ENCODE measurements around the gene NDN.

NDN gene

DNA sequence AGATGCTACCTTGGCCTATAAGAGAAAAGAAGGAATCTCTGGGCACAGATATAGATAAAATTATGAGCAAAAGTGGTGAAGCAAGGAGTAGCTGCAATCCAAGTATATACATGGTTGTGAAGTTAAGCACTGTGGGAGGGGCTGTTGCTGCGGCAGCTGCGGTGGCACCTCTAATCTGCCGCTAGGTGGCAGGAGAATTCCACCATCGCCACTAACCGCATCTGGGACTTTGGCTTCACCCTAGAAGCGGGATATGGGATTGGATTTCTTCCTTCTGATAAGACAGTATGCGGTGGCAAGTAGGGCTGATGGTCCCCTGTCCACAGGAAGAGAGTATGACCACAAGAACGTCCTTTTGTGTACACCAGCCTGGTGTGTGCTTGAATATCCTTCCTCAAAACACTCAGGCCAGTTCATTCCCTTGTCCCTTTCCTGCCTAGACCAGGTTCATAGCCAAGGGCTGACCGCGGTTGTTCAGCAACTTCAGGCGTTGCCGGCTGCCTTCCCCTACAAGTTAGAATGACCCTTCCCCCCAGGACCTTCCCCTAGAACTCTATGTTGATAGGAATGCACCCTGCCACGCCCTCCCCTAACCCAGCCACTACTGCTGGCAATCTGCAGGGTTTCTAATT, 44.6 kb downstream of the NDN start:
- peak in 1 of 3 experiments; percentile 31 for DNase-seq (ENCODE audit: low read depth in 3 of 3)
